ENCODE data around the gene OTOF.

The OTOF gene

GRCh38 chr2:26435106-26435505 lies 42.8 kb downstream of the OTOF start:
- DNase-seq (ENCODE audit: low spot score), result no peak

GRCh38 chr2:26432859-26433258 lies 45.1 kb downstream of the OTOF start:
- no peak for TF ChIP-seq CTCF (IDR thresholded peaks at IDR 0.05; ENCODE audit: extremely low read depth, missing control alignments)
- DNase-seq (ENCODE audit: low spot score), result no peak

More at GRCh38 chr2:26435106-26435505, 42.8 kb downstream of the OTOF start:
- TF ChIP-seq CTCF (IDR thresholded peaks at IDR 0.05; ENCODE audit: extremely low read depth, missing control alignments), result no peak

- DNase-seq (ENCODE audit: low spot score), result no peak
Measured at GRCh38 chr2:26432363-26432762, 45.6 kb downstream of the OTOF start.

GRCh38 chr2:26430826-26431225 lies 47.1 kb downstream of the OTOF start:
- DNase-seq (ENCODE audit: low spot score), result no peak
- TF ChIP-seq CTCF (IDR thresholded peaks at IDR 0.05; ENCODE audit: extremely low read depth, missing control alignments), result no peak

More at GRCh38 chr2:26432363-26432762, 45.6 kb downstream of the OTOF start:
- no peak for TF ChIP-seq CTCF (IDR thresholded peaks at IDR 0.05; ENCODE audit: extremely low read depth, missing control alignments)

- DNase-seq (ENCODE audit: low spot score), result no peak
- TF ChIP-seq CTCF (IDR thresholded peaks at IDR 0.05; ENCODE audit: extremely low read depth, missing control alignments), result no peak
Measured at GRCh38 chr2:26429779-26430578, 47.9 kb downstream of the OTOF start.

GRCh38 chr2:26428846-26429245 lies 49.1 kb downstream of the OTOF start:
- DNase-seq (ENCODE audit: low spot score), result no peak
- no peak for TF ChIP-seq CTCF (IDR thresholded peaks at IDR 0.05; ENCODE audit: extremely low read depth, missing control alignments)

GRCh38 chr2:26424221-26424620 lies 53.7 kb downstream of the OTOF start:
- no peak for DNase-seq (ENCODE audit: low spot score)
- no peak for TF ChIP-seq CTCF (IDR thresholded peaks at IDR 0.05; ENCODE audit: extremely low read depth, missing control alignments)

Measured in GM20000 (cell line).